MM.1S (cell line): ENCODE results near the gene HOMER1.

Experiments used
- DNase-seq: peaks from one replicate; pipeline ENCODE4 v3.0.0-alpha.2; 2015
- H2AFZ ChIP-seq: fragments of 300-600 bp; sonication (generic); 2 replicates; pipeline ENCODE4 v1.6.0; 2016; ENCODE audit warnings: antibody characterized with exemption, low read length
- H3F3A ChIP-seq: fragments of 300-600 bp; sonication (generic); 2 replicates; pipeline ENCODE4 v1.6.1; 2016; ENCODE audit warnings: mild to moderate bottlenecking, antibody characterized with exemption, low read length, moderate library complexity, mixed read lengths; ENCODE audit not compliant: insufficient read depth
- H3K27ac ChIP-seq: fragments of 300-600 bp; sonication (generic); 2 replicates; pipeline ENCODE4 v1.5.1; 2016; ENCODE audit warnings: mild to moderate bottlenecking, low read length
- H3K27me3 ChIP-seq: fragments of 300-600 bp; sonication (generic); replicated peaks from 2 replicates; pipeline ENCODE4 v1.6.0; 2016; ENCODE audit warnings: low read length; ENCODE audit not compliant: insufficient read depth
- H3K36me3 ChIP-seq: fragments of 300-600 bp; sonication (generic); replicated peaks from 2 replicates; pipeline ENCODE4 v1.6.1; 2016; ENCODE audit warnings: mild to moderate bottlenecking, low read length, mixed read lengths; ENCODE audit not compliant: insufficient read depth
- H3K4me1 ChIP-seq: fragments of 300-600 bp; sonication (generic); 2 replicates; pipeline ENCODE4 v1.6.1; 2016; ENCODE audit warnings: low read length, mixed read lengths
- H3K4me2 ChIP-seq: fragments of 300-600 bp; sonication (generic); 2 replicates; pipeline ENCODE4 v1.6.0; 2016; ENCODE audit warnings: low read depth, low read length
- H3K4me3 ChIP-seq: fragments of 300-600 bp; sonication (generic); 2 replicates; pipeline ENCODE4 v1.5.1; 2016; ENCODE audit warnings: low read length, mixed read lengths
- H3K79me2 ChIP-seq: fragments of 300-600 bp; sonication (generic); 2 replicates; pipeline ENCODE4 v1.6.1; 2016; ENCODE audit warnings: mixed run types, low read length, mixed read lengths
- H3K9ac ChIP-seq: fragments of 300-600 bp; sonication (generic); 2 replicates; pipeline ENCODE4 v1.6.1; 2016; ENCODE audit warnings: low read length, mixed read lengths
- H3K9me2 ChIP-seq: fragments of 300-600 bp; sonication (generic); replicated peaks from 2 replicates; pipeline ENCODE4 v1.6.1; 2016; ENCODE audit warnings: mild to moderate bottlenecking, low read length, mixed read lengths; ENCODE audit not compliant: insufficient read depth
- H3K9me3 ChIP-seq: fragments of 300-600 bp; sonication (generic); replicated peaks from 2 replicates; pipeline ENCODE4 v1.6.1; 2016; ENCODE audit warnings: mild to moderate bottlenecking, low read length, mixed read lengths; ENCODE audit not compliant: insufficient read depth
- H4K20me1 ChIP-seq: fragments of 300-600 bp; sonication (generic); 2 replicates; pipeline ENCODE4 v1.6.1; 2016; ENCODE audit warnings: mild to moderate bottlenecking, low read length, moderate library complexity, mixed read lengths; ENCODE audit not compliant: insufficient read depth
- CTCF ChIP-seq: fragments of 300-600 bp; sonication (generic); IDR thresholded peaks from 2 replicates; pipeline ENCODE4 v1.5.1; 2016; ENCODE audit warnings: antibody characterized with exemption, low read length, mixed read lengths
- EZH2 ChIP-seq: fragments of 300-600 bp; sonication (generic); optimal IDR thresholded peaks from 2 replicates; pipeline ENCODE3; 2017; ENCODE audit warnings: low read depth, mild to moderate bottlenecking, antibody characterized with exemption, low read length, mixed read lengths
- EZH2phosphoT487 ChIP-seq: fragments of 300-600 bp; sonication (generic); IDR thresholded peaks from 2 replicates; pipeline ENCODE4 v1.6.1; 2018; ENCODE audit warnings: antibody characterized with exemption, low read length

HOMER1 gene

GRCh38 chr5:79349047-79349446, 164.9 kb downstream of the HOMER1 start:
- DNase-seq = no peak
- TF ChIP-seq CTCF = no peak
- TF ChIP-seq EZH2 = no peak
- no peak for TF ChIP-seq EZH2phosphoT487
- H3K4me1 ChIP-seq = no peaks in the 10 kb centered on the region
- no peaks in the 10 kb centered on the region for H3K27me3 ChIP-seq
- no peaks in the 10 kb centered on the region for H3K36me3 ChIP-seq
- H3K79me2 ChIP-seq = no peaks in the 10 kb centered on the region
- no peaks in the 10 kb centered on the region for H3F3A ChIP-seq
- H3K9me3 ChIP-seq = no peaks in the 10 kb centered on the region
- H3K9me2 ChIP-seq = no peaks in the 10 kb centered on the region
- no peak overlapping the region for H3K9ac ChIP-seq
- H4K20me1 ChIP-seq = no peaks in the 10 kb centered on the region
- no peak overlapping the region for H2AFZ ChIP-seq
- H3K4me3 ChIP-seq = no peak overlapping the region
- H3K4me2 ChIP-seq = no peak overlapping the region
- H3K27ac ChIP-seq = no peak overlapping the region

- Histone ChIP-seq H3K4me2 (no peak overlapping the region), H2AFZ (no peak overlapping the region)
Measured at GRCh38 chr5:79346420-79346824, 167.5 kb downstream of the HOMER1 start.

DNA sequence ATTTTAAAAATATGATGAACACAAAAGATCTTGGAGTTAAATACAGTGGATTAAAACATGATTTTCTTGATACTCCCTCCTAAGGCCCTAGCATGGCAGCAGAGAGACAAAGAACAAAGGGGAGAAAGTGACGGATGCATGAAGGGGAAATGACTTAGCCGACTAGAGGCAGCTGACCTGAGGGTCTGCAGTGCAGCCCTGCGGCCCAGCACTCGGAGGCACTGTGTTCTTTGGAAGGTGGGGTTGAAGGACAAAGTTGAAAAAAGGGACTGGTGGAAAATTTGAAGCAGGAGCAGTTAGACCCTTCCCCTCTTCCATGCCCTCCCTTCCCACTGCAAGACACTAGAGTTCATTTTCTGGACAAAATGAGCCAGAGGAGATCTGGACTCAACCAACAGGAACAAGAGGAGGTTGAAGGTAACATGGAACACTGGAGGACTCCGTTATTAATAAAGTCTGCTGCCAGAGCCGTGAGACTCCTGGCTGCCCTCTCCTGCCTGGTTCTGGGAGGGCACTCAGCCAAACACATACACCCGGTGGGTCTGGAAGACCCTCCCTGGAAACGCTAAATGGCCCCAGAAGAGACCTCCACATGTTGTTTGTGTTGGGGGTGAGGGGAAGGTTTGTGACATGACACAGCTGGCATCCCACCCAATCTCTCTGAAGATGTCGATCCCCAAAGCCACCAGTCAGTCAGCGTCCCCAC, 179.9 kb downstream of the HOMER1 start:
- no peak for DNase-seq

More at GRCh38 chr5:79346420-79346824, 167.5 kb downstream of the HOMER1 start:
- Histone ChIP-seq H3K4me3 (no peak overlapping the region), H4K20me1 (no peaks in the 10 kb centered on the region), H3K9ac (no peak overlapping the region), H3K27me3 (no peaks in the 10 kb centered on the region), H3K79me2 (no peaks in the 10 kb centered on the region), H3K27ac (no peak overlapping the region), H3K9me2 (no peaks in the 10 kb centered on the region), H3K9me3 (no peaks in the 10 kb centered on the region), H3K4me1 (no peaks in the 10 kb centered on the region; the same call in 1 of the 2 replicates), H3F3A (no peaks in the 10 kb centered on the region), H3K36me3 (no peaks in the 10 kb centered on the region)
- DNase-seq = no peak
- TF ChIP-seq EZH2phosphoT487 = no peak
- TF ChIP-seq CTCF = no peak
- TF ChIP-seq EZH2 = no peak

More for the DNA sequence above, 179.9 kb downstream of the HOMER1 start:
- no peak overlapping the region for H3K9ac ChIP-seq
- no peaks in the 10 kb centered on the region for H3K9me2 ChIP-seq
- no peaks in the 10 kb centered on the region for H3K79me2 ChIP-seq
- H3K4me1 ChIP-seq = no peaks in the 10 kb centered on the region
- H4K20me1 ChIP-seq = no peaks in the 10 kb centered on the region
- no peak overlapping the region for H3K4me3 ChIP-seq
- TF ChIP-seq CTCF (peak; percentile 3; the same call in 1 of the 2 replicates), EZH2phosphoT487 (no peak)
- no peak overlapping the region for H2AFZ ChIP-seq
- no peaks in the 10 kb centered on the region for H3K36me3 ChIP-seq
- no peak overlapping the region for H3K4me2 ChIP-seq
- H3K9me3 ChIP-seq = no peaks in the 10 kb centered on the region
- H3K27me3 ChIP-seq = no peaks in the 10 kb centered on the region
- H3F3A ChIP-seq = no peaks in the 10 kb centered on the region
- no peak overlapping the region for H3K27ac ChIP-seq
